ENCODE measurements around the gene NPHP1.

- no peak for TF ChIP-seq CTCF (conservative IDR thresholded peaks at IDR 0.05 in 1 of 2, IDR thresholded peaks at IDR 0.05 in 1 of 2; ENCODE audit: extremely low read depth in 1 of 2, insufficient read depth in 1 of 2, low read depth in 1 of 2, low read length in 2 of 2)
- TF ChIP-seq EZH2 (IDR thresholded peaks at IDR 0.05; ENCODE audit: borderline replicate concordance, low read length) = no peak
These were observed 34.7 kb downstream of the NPHP1 start for GRCh38 chr2:110170102-110170501.
